Right forelimb (tissue), 1 donor: ENCODE data around the gene FAT1.

Experiments
- DNase-seq: peaks from one replicate; pipeline ENCODE4 v3.0.0-alpha.2; 2018

FAT1 gene

DNA sequence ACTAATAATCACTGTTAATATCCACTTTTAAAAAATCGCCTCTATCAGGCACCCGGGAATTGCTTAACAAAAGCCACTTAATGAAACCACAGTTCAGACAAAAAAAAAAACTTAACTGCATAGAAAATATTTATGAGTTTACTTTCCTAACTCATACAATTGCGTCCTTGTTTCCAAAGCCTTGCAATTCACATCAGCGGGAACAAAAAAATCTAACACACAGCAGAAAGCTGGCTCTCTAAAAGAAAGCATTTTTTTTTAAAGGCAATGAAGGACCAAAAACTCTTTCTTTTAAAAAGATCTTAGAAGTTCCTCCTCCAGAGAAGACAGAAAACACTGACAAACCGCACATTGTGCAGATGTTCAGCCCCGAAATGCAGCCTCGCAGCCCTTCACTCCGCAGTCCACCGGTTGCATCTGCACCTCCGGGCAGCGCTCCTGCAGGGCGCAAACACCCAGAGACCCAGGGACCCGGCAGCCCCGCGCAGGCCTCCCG, 812 bp downstream of the FAT1 start:
- no peak for DNase-seq

GRCh38 chr4:186719925-186720694, 3.5 kb downstream of the FAT1 start:
- no peak for DNase-seq

GRCh38 chr4:186717556-186717955, 6.1 kb downstream of the FAT1 start:
- no peak for DNase-seq

- no peak for DNase-seq
Measured at GRCh38 chr4:186715077-186715476, 8.6 kb downstream of the FAT1 start.

DNA sequence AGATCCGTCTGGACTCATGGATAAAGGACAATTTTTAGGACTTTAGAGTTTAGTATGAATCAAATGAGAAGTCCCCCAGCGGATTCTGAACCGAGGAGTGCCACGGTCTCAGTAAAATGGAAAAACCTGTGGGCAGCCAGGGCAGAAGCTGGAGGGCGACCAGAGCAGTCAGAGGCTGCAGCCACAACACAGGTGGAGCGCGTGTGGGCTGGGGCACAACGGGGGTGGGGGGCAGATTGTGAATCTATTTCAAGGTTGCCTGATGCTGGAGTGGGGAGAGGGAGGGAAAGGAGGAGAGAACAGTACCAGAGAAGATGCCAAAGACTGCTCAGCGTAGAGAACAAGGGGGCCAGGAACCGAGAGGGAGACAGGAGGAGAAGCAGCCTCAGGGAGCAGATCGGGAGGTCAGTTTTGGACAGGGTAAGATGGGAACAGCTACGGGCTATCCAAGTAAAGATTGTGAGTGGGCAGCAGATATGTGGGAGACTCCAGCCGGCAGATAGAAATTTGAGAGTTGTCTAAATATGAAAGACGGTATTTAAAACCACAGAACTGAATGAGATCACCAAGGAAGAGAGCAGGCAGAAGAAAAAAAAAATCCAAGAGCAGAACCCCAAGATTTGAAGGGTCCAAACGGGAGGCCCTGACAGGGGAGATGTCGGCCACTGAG, 9.5 kb downstream of the FAT1 start:
- DNase-seq: no peak

DNA sequence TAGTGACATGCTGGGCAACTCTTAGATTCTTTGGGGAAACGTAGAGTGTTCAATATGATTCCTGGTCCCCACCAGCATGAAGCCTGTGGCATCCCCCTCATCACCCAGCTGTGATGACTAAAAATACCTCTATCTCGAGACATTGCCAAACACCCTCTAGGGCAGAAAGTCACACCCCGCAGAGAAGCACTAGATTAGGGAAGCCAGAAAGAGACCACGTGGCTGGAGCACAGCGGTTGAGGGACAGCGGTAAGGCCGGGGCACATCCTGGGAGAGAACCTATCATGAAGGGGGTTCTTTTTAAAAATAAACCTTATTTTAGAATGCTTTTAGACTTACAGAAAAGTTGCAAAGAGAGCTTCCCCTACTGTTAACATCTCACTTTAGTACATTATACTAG, 11.0 kb downstream of the FAT1 start:
- no peak for DNase-seq

DNA sequence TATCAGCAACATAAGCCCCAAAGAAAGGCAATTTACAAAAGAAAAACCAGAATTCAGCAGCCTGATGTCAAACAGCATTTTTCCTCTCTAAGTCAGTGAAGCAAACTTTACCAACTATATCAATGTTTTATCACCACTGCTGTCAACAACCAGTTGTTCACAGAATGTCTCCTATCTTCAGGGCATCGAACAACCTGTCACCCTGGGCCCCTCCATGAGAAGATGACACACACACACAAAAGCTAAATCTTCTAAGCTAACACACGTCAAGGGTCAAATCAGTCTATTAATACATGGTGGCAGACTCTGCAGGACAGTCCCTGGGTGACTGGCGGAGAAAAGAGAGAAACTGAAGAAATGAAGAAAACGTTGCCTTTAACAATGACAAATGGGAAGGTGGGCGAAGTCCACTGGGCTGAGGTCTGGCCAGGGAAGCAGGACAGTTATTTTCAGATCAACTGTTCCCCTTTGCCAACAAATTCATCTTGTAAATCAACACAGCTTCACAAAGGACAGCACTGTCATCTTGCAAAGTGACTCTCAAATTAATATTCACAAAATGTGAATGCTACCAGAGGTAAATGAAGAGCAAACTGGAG, 13.0 kb downstream of the FAT1 start:
- no peak for DNase-seq

GRCh38 chr4:186709517-186709916, 14.1 kb downstream of the FAT1 start:
- no peak for DNase-seq

- DNase-seq: no peak
Measured at GRCh38 chr4:186708554-186708953, 15.1 kb downstream of the FAT1 start.

DNA sequence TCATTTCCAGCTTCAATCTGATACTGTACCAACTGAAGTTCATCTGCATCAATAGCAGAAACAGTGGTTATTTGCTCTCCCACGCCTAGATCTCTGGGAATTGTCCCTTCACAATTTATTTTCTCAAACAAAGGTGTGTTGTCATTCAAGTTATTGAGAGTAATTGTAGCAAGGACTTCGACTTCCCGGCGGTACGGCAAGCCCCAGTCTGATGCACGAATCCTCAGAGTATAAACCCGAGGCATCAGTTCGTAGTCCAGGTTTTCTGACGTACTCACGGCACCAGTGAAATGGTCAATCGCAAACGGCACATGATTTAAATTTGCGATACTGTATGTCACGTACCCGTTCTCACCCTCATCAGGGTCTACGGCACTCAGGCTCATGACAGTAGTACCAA, 15.7 kb downstream of the FAT1 start:
- DNase-seq: no peak

GRCh38 chr4:186707574-186707973, 16.1 kb downstream of the FAT1 start:
- no peak for DNase-seq

- DNase-seq: no peak
Measured at GRCh38 chr4:186704057-186704456, 19.6 kb downstream of the FAT1 start.

DNA sequence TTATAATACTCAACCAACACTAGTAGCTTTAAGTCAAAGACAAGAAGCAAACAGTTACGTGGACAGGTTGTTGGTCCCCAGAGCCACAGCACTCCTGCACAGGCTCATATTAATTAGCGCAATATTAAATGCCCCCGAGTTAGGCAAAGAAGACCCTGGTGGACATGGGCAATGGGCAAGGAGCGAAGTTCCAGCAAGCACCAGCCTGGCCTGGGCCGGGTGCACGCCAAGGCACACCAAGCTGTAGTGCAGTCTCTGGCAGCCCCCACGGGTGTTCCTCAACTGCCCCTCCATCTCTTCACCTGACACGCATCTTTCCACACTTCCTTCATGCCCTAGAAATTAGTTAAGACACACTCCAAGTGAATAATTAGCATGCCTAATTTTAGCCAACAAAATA, 20.1 kb downstream of the FAT1 start:
- no peak for DNase-seq

- DNase-seq: no peak
Measured at GRCh38 chr4:186702940-186703339, 20.7 kb downstream of the FAT1 start.

DNA sequence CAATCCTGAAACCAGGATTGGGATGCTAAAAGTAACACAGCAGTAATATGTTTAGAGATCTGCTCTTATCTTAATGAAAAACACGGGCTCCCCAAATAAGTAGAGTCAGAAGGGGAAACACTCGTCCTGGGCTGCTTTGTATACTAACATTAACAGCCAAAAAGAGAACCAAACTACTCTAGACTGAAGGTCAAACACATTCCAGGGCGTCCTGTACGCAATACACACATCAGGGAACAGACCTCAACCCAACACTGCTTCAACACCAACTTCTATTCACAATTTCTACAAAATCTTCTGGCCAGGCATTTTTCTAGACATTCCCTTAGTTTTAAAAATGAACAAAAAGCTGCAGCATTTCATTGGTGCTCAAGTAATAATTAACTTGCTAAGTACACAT, 21.4 kb downstream of the FAT1 start:
- no peak for DNase-seq

DNA sequence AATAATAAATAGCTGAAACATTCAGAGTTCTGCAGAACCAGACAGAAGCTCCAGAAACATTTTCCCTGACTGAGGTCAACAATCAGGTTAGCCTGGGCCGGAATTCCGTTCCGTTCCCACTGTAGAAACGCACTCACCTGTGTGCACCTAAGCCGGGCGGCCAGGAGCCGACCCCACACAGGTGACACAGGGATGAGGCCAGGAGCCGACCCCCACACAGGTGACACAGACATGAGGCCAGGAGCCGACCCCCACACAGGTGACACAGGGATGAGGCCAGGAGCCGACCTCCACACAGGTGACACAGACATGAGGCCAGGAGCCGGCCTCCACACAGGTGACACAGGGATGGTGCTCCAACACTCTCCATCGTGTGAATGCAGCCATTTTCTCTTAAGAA, 21.9 kb downstream of the FAT1 start:
- DNase-seq: no peak

- DNase-seq: peak; percentile 59
Measured at GRCh38 chr4:186701273-186701672, 22.4 kb downstream of the FAT1 start.

DNA sequence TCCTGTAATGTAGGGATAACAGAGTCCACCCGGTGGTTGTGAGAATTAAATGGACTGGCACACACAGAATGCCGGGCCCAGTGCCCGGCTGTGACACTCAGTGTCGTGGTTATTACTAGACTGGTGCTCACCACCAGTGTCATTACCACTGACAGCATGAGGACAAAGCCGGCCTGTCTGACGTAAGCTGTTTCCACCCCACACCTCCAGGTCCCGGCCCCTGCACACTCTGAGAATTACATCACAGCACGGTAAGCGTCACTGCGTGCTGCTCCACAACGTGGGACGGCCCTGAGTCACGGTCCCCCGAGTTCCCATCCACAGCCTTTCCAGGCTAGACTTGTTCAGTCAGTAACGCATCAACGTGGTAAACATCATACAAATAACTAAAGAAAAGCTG, 22.9 kb downstream of the FAT1 start:
- DNase-seq: no peak

GRCh38 chr4:186699881-186700397, 23.7 kb downstream of the FAT1 start:
- DNase-seq: no peak

GRCh38 chr4:186699298-186699697, 24.4 kb downstream of the FAT1 start:
- DNase-seq: no peak

DNA sequence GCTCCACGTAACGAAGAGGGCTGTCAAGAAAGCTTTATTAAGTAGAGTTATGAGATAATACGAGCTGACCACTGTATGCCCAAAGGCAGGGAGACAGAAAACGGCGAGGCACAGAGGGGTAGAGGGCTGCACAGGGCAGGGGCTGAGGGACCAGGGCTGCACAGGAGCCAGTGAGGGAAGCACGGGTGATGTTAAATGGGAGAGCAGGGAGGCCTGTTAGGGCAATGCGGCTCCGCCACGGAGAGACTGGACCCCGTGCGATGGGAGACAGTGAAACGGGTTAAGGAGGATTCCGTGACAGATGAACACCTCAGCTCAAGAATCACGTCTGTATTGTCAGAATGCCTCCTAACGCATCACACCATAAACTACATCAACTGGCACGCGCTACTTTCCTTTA, 25.1 kb downstream of the FAT1 start:
- DNase-seq: no peak

- DNase-seq: no peak
Measured at GRCh38 chr4:186698028-186698427, 25.6 kb downstream of the FAT1 start.

DNA sequence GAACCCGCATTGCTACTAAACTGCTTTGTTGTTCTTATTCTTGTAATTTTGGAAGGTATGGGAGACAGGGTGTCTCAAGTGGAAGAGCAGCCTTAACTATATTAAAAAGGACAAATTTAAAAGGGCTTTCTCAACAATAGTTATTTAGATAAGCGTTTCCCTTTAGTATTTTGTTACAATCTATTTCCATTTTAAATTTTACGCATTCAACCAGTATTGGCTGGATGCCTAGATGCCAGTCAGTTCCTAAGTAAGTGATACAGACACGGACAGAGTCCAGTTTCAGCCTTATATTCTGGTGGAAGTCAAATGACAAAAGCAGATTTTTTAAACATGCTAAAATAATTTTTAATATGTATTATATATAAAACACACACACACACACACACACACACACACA, 28.3 kb downstream of the FAT1 start:
- DNase-seq: no peak

DNA sequence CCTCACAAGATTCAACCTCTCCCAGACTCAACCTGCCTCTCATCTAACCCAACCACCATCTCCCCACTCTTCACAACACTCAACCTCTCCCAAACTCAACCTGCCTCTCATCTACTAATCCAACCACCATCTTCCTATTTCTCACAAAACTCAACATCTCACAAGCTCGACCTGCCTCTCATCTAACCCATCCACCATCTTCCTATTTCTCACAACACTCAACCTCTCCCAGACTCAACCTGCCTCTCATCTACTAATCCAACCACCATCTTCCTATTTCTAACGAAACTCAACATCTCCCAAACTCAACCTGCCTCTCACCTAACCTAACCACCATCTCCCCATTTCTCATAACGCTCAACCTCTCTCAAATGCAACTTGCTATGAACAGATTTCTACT, 29.8 kb downstream of the FAT1 start:
- DNase-seq: no peak
